NCI-H510A (cell line): ENCODE results near the gene DUSP8.
"Not testable (repeated sequence)": the region's sequence is repeated elsewhere in the genome, so short reads cannot be mapped to it uniquely, and the experiment has no call there.

Experiments
- DNase-seq: peaks from one replicate; lab custom pipeline; 2025; lab: John Stamatoyannopoulos, UW

The DUSP8 gene

DNA sequence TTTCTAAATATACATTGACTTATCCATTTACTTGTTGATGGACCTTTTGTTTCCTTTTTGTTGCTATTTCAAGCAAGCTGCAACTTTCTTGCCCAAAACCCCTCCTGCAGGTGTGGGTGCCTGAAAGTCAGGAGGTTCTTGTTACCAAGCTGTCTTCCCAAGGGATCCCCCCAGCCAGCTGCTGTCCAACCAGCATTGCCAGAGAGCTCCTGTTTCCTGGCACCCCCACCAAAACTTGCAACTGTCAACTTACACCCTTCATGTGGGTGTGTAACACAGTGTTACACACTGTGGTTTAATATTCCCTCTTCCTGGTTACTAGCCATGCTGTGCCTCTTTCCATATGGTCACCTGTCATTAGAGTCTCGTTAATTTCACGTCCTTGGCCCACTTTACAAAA is 14.6 kb upstream of the DUSP8 start:
- DNase-seq, result no peak

DNA sequence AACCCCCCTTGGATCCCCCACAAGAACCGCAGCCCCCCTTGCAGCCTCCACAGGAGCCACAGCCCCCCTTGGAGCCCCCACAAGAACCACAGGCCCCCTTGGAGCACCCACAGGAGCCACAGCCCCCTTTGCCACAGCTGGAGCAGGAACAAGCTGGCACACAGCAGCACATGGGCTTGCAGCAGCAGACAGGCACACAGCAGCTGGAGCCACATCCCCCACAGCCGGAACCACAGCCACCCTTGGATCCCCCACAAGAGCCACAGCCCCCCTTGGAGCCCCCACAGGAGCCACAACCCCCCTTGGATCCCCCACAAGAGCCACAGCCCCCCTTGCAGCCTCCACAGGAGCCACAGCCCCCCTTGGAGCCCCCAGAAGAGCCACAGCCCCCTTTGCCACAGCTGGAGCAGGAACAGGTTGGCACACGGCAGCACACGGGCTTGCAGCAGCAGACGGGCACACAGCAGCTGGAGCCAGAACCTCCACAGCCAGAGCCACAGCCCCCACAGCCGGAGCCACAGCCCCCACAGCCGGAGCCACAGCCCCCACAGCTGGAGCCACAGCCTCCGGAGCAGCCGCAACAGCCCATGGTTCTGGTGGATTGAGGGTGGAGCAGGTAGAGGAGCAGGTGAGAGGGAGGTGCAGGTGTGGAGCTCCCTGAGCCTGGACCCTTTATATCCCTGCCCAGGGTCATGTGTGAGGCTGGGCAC is 12.7 kb upstream of the DUSP8 start, which contains the start of gene KRTAP5-1:
TSS of gene KRTAP5-1 (minus strand) at position 623 of the 710 bp plus-strand sequence. CDS start at position 589, 34 bp downstream.
- not testable (repeated sequence) for DNase-seq

DNA sequence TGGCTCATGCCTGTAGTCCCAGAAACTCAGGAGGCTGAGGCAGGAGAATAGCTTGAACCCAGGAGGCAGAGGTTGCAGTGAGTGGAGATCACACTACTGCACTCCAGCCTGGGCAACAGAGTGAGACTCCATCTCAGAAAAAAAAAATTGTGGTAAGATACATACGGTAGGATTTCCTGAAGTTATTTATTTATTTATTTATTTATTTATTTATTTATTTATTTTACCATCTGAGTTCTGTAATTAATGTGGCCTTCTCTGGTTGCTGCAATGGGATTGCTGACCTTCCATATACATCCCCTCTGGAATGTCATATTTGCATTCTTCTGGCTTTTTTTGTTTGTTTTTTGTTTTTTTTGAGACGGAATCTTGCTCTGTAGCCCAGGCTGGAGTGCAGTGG is 10.8 kb upstream of the DUSP8 start:
- DNase-seq, result not testable (repeated sequence)

DNA sequence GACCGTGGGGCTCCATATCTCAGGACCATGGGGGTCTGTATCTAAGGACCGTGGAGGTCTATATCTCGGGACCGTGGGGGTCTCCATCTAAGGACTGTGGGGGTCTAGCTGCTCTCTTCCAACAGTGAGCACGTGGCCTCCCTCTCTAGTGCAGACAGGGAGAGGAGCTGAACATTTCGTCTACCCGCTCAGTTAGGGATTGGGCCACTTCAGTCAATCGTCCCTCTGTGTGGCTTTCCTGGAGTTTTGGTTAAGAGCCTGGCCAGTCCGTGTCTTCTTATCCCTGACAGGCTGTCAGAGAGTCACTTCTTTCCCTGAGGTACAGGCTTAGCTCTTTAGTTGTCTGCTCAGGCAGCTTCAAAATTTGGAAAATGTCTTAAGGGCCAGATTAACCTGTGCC is 9.9 kb upstream of the DUSP8 start:
- no peak for DNase-seq

DNA sequence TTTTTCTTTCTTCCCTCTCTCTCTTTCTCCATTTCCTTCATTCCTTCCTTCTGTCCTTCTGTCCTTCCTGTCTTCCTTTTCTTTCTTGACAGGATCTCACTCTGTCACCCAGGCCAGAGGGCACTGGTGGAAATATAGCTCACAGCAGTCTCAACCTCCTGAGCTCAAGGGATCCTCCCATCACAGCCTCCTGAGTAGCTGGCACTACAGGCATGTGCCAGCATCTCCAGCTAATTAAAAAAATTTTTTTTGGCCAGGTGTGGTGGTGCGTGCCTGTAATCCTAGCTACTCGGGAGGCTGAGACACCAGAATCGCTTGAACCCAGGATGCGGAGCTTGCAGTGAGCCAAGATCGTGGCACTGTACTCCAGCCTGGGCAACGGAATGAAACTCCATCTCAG is 4.8 kb upstream of the DUSP8 start:
- no peak for DNase-seq

DNA sequence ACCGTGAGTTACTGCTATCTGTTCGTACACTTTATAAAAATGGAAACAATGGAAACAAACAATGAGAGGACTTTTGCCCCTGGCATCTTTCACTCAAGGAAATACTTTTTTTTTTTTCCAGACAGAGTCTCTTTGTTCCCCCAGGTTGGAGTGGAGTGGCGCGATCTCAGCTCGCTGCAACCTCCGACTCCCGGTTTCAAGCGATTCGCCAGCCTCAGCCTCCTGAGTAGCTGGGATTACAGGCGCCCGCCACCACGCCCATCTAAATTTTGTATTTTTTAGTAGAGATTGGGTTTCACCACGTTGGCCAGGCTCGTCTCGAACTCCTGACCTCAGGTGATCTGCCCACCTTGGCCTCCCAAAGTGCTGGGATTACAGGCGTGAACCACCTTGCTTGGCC is 3.7 kb upstream of the DUSP8 start:
- DNase-seq, result not testable (repeated sequence)

DNA sequence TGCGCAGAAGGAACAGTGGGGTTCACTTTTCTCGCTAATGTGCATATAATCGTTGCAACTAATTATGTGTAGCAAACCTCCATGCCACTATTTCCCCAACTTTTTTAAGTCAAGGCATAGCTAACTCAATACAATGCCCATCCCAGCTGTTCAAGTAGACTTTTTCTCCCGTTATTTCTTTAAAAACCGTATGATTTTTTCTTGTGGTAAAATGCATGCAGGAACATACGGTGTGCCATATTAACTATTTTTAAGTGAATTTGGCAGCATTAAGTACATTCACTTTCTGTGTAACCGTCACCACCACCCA is 2.8 kb upstream of the DUSP8 start:
- no peak for DNase-seq

DNA sequence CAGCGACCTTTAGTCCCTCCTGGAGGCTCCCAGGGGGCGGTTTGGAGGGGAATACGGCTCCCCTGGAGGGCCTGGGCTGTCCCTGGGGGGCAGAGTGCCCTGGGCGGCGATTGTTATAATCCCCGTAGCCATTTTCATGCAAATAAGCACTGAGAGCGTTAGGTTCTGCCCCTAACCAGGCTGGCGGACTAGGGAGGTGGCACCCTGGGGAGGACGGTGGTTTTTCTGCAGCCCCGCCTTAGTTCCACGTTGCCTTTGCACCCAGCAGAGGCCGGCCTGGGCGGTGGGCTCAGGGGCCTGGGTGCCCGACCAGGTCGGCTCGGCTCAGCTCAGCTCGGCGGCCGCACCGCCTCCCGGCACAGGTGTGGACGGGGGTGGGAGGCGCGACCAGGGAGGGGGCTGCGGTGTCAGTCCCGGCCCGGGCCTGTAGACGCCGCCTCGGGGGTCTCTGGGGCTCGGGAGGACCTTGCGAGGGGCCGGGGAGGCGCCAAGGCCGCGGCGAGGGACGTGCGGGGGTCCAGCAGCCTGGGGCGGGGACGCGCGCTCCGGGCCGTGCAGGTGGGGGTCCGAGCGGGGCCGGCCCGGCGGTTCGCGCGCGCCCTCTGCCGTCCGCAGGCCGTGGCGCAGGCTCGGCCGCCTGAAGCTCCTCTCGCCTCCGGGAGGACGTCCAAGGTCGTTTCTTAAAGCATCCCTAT is 2.3 kb upstream of the DUSP8 start:
- DNase-seq, result no peak

DNA sequence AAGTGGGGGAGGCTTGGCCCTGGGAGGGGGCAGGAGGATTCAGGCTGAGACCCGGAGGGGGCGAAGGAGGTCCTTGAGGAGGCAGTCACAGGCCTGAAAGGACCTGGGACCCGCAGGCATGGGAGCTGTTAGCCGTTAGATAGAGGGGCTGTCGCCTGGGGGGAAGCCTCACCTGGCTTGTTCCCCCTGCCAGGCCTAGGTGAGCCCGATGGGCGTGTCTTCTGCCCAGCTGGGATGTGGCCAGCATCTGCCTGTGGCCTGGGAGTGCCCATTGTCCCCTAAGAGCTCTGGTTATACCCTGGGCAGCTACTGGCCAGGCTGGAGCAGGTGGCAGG is 1.8 kb upstream of the DUSP8 start:
- peak; percentile 60 for DNase-seq

DNA sequence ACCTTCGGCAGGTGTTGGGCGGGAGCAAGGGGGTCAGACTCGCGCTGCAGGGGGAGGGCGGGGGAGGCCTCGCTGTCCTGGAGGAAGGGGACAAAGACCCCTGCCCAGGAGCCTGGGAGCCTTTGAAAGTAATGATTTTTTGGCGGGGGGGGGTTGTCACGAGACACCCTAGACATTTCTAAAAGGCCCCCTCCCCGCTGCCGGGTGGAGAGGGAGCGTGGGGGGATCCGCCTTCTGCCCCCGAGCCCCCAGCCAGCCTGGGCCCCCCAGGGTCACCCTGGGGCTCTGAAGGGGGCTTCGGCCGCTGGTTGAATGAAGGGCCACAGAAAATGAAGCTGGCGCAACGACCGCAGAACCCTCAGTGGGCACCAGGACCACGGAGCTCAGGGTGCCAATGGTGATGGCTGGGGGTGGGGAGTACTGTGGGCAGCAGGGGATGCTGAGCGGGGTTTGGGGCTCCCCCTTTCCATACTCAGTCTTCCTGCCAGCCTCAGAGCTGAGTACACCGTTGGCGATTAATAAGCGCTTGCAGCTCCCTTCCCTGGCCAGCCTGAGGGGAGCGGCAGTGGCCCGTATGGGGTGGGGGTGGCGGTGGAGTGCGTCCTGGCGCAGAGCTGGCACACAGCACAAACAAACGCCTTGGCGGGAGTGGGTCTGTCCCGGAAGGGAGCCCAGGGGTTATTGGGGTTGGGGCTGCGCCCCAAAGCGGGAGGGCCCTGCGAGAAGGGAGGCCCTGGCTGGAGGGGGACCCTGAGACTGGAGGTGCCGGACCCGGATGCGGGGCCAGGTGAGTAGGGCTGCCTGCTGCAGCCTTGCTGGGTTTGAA is 1.2 kb upstream of the DUSP8 start:
- DNase-seq, result no peak

DNA sequence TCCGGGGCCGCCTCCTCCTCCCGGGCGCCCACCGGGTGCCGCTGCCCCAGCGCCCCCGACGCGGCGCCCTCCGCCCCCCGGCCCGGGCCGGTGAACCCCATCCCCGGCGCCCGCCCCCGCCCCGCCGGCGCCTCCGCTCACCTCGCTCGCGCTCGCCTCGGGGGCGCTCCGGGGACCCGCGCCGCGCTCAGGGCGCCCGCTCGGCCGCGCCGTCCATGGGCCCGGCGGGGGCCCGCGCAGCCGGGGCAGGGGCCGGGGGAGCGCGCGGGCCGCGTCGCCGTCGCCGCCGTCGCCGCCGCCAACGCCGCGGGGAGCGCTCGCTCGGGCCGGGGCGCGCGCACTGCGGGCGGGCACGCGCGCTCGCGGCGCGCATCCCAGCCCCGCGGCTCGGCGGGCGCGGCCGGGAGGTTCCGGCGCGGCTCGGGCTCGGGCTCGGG is 293 bp downstream of the DUSP8 start:
- no peak for DNase-seq

DNA sequence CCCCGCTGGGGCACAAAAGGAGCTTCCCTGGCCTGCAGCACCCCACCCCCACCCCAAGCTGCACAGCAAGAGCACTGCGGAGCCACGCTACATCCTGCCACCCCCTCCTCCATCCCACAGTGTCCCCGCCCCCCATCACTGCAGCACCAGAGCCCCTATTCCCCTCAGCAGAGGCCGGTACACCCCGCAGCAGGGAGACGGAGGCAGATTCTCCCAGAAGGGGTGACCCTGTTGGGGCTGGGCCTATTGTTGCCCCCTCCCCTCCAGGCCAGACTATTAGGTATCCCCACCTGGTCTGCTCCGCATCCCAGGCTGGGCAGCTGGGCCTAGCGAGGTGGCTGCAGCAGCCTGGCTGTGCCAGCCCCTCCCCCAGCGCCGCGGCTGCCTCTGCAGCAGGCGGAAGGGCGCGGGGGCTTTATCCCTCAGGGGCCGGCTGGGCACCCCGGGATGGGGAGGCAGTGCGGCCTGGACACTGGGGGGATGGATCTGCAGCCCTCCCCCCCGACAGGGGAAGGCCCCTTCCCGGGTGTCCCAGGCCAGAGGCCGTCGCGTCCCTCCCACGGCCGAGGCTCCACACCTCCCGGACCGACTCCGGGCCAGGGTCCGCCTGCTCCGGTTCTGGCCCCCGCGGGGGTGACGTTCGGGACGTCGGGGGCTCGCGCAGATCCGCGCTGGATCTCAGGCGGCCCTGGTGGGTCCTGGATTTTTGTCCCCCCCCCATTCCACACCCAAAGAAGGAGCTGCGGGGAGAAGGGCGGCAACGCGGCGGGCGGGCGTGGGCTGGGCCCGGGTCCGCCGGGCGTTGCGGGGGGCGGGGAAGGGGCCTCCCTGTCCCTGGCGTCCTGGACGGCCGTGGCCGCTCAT is 943 bp downstream of the DUSP8 start:
- no peak for DNase-seq

DNA sequence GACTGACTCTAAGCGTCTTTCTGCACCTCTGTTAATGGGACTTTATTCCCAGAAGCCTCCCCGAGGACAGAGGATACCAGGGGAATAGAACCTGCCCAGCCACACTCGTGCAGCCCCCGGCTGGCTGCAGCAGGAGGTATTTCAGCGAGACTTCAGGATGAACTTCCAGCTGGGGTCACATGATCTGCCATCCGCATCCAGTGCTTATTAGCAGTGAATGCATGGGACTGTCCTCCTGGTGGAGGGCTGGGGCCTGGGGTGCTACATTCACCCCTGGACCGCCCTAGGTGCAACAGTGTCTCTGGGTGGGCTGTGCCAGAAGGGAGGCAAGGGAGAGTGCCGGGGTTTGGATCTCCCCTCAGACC is 1.6 kb downstream of the DUSP8 start:
- DNase-seq, result no peak

DNA sequence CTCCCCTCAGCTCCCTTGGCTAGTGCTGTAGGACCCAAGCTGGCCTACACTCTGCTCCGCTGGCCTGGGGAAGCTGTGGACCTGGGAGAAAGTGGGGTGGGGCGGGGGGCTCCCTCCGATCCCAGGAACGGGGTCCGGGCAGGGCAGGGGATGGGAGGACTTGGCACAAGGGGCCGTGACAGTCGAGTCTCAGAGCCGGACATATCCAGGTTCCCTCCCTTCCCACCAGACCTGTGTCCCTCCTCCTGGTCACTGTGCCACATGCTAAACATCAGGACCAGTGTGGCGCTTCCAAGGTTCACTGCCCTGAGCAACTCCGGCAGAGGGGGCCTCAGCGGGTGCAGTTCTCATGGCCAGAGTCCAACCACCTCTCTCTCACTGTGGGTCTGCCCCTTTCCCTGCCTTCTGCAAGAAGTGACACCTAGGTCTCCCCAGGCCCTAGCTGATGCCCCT is 2.0 kb downstream of the DUSP8 start:
- no peak for DNase-seq

DNA sequence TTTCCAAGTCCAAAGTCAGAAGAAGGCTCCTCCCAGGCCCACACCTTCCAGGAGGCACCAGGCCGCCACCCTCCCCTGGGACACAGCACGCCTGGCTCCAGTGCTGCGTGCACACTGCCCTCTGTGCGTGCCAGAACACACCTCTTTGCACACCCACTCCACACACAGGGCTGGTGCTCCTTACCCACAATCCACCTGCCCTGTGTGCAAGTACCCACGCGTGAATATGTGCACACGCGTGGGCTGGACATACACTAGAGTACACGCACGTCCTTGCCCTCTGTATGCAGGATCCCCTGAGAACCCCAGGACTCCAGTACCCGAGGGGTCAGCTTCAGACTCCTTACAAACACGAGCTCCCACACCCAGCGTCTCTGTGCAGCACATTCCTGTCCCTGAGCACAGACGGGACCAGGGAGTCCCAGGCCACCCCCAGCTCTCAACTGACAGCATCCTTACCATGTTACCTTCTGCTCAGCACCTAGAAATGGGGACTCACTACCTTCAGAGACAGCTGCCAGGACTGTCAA is 2.8 kb downstream of the DUSP8 start:
- DNase-seq, result no peak

DNA sequence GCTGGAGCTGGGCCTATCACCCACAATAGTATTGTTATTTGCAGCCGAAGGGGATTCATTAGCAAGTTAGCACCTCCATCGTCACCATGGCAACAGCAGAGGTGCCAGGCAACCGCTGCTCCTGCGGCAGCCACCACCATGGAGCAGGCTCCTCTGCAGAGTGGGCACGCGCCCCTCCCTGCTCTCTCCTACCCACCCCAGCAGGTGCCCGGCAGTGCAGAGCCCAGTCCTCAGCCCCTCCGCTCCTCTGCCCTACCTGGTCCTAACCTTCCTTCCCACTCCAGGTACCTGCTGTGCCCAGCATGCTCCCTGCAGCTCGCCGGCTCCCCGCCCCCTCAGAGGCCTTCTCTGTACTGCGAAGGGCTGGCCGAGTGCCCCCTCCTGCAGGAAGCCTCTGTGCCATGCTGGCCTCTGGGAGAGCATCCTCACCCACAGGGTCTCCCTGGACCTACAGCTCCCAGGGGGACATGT is 3.6 kb downstream of the DUSP8 start:
- DNase-seq, result no peak

DNA sequence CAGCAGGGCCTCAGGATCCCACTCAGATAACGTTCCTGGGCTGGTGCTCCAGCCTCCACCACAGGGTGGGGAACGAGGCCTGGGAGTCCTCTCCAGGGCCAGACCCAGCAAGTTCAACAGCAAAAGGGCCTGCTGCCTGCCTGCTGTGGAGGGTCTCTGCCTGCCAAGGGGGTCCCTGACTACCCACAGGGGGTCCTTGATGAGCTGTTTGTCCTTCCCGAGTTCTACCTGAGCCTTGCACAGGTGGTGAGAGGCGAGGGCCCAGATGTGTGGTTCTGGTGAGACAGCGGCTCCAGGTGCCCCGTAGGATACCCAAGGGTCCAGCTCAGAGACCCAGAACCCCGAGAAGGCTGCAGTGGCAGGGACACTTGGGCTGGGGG is 4.4 kb downstream of the DUSP8 start:
- no peak for DNase-seq

DNA sequence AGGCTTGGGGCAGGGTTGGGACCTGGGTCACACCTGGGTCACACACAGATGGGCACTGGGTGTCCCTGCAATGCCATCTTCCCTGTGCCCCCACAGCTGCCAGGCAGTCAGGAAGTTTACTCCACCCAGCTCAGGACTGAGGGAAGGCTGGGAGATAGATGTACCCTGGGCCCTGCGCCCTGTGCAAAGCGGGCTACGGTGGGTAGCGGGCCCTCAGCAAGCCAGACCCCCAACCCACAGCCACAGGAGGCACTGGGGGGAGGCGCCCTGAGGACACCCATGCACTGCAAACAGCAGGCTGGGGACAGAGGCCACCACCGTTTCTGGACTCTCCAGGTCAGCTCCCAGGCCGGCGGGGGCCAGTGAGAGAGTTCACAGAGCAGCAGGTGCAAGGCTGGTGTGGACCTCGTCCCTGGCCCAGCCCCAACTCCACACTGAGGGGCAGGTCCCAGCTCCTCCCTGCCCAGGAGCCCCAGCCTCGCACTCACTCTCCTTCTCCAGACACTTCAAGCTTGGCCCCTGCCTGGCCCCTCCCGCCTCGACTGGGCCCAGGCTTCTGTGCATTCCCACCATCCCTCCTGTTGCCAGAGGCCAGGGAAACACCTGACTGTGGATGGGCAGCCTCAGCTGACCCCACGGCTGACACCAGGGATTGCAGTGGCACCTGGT is 4.9 kb downstream of the DUSP8 start:
- DNase-seq, result no peak

DNA sequence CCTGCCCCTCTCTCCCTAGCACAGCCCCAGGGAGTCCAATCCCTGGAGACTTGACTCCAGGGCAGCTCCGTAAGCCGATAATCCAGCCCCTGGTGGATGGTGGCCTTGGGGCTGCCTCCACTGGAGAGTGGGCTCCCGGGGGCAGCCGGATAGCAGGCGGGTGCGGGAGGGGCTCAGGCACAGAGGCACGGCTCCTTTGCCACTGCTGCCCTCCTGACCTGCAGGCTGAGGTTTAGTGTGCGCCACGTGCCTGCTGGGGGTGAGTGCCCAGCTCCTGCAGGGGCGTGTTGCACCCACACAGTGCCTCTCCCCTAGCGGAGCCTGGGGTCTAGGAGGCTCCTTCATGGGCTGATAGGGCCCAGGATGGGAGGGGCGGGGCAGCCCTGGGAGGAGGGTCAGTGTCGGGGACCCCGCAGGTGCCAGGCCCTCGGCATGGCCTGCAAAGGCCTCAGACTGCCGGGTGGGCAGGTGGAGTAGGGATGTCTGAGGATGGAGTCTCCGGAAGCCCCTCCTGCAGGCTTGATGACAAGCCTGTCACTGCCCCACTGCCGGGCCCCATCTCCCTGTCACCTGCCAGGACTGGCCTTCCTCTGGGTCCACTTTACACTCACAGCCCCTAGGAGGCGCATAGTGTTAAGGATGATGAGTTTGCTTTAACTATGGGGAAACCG is 5.6 kb downstream of the DUSP8 start:
- no peak for DNase-seq

DNA sequence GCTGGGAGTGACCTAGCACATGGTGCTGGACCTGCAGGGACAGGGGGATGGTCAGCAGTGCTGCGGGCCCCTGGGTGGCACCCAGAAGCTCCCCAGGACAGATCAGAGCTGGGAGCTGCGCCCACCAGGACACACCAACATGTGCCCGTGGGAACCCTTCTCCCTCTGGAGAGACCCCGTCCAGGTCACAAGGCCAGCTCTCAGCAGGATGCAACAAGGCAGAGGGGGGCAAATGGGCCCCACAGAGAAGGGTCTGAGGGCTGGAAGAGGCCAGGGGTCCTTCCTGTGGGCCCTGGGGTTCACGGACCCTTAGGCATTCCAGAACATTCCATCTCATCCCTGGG is 6.2 kb downstream of the DUSP8 start:
- no peak for DNase-seq
